HEK293 (cell line): ENCODE measurements around the gene PGAM4.

Experiments used
- CTCF ChIA-PET: fragments of 350-600 bp; formaldehyde crosslinking; extraction: SDS; loops from one replicate; lab custom pipeline; 2021; ENCODE audit warnings: antibody characterized with exemption; lab: Yijun Ruan, JAX
- POLR2A ChIA-PET: fragments of 300-600 bp; formaldehyde crosslinking; extraction: SDS; loops from one replicate; lab custom pipeline; 2020; ENCODE audit warnings: antibody characterized with exemption, inconsistent platforms; lab: Yijun Ruan, JAX
- H3K27ac ChIP-seq: fragments of 200-500 bp; sonication (Bioruptor generic); 2 replicates; pipeline ENCODE4 v1.5.1; 2014; ENCODE audit warnings: low read depth, low read length, control low read depth, inconsistent platforms; ENCODE audit errors: extremely low read depth
- H3K36me3 ChIP-seq, 2 experiments: fragments of 200-500 bp in 1 of 2; sonication (Bioruptor generic) in 1 of 2; 1 replicate in 1 of 2; 2 replicates in 1 of 2; pipeline ENCODE4 v1.5.1; 2014 to 2017; ENCODE audit warnings: inconsistent platforms in 2 of 2, low read length in 2 of 2; ENCODE audit not compliant: control insufficient read depth in 2 of 2, insufficient read depth in 1 of 2
- H3K4me1 ChIP-seq: fragments of 200-500 bp; sonication (Bioruptor generic); 2 replicates; pipeline ENCODE4 v1.5.1; 2014; ENCODE audit warnings: mild to moderate bottlenecking, low read length, inconsistent platforms; ENCODE audit not compliant: control insufficient read depth, insufficient read depth
- H3K4me3 ChIP-seq: 2 replicates; pipeline ENCODE4 v1.5.1; 2011; ENCODE audit warnings: low read depth, mild to moderate bottlenecking, control low read depth, low read length, moderate library complexity
- H3K9me3 ChIP-seq: fragments of 200-500 bp; sonication (Bioruptor generic); 2 replicates; pipeline ENCODE4 v1.5.1; 2014; ENCODE audit warnings: low read depth, low read length, inconsistent platforms; ENCODE audit not compliant: control insufficient read depth, insufficient read depth
- ELK4 ChIP-seq: IDR thresholded peaks from 2 replicates; pipeline ENCODE4 v1.6.1; 2011; ENCODE audit warnings: mild to moderate bottlenecking, low read depth, low read length, borderline replicate concordance
- GLI4 ChIP-seq: fragments of 450-650 bp; formaldehyde crosslinking; IDR thresholded peaks from 2 replicates; pipeline ENCODE4 v1.5.1; 2016; ENCODE audit warnings: missing biosample characterization, missing genetic modification characterization
- IKZF3 ChIP-seq: fragments of 450-650 bp; IDR thresholded peaks from 2 replicates; pipeline ENCODE4 v1.5.0; 2018; ENCODE audit warnings: missing biosample characterization, mild to moderate bottlenecking, missing genetic modification characterization, moderate library complexity
- INSM2 ChIP-seq: fragments of 450-650 bp; formaldehyde crosslinking; IDR thresholded peaks from 2 replicates; pipeline ENCODE4 v1.5.1; 2016; ENCODE audit warnings: missing biosample characterization, missing genetic modification characterization
- KLF16 ChIP-seq: fragments of 450-650 bp; formaldehyde crosslinking; IDR thresholded peaks from 2 replicates; pipeline ENCODE4 v1.5.1; 2017; ENCODE audit warnings: missing biosample characterization, missing genetic modification characterization
- MEIS1 ChIP-seq: sonication (generic); formaldehyde crosslinking; IDR thresholded peaks from 2 replicates; pipeline ENCODE4 v1.8.1; 2022; ENCODE audit warnings: missing genetic modification reagents, mild to moderate bottlenecking, borderline replicate concordance
- TCF7L2 ChIP-seq: IDR thresholded peaks from 2 replicates; pipeline ENCODE4 v1.6.1; 2011; ENCODE audit warnings: low read depth, mild to moderate bottlenecking, inconsistent platforms, low read length, moderate library complexity, borderline replicate concordance
- YY2 ChIP-seq: fragments of 450-650 bp; formaldehyde crosslinking; IDR thresholded peaks from 2 replicates; pipeline ENCODE4 v1.5.1; 2016; ENCODE audit warnings: missing biosample characterization, missing genetic modification characterization
- ZBTB1 ChIP-seq: fragments of 450-650 bp; formaldehyde crosslinking; IDR thresholded peaks from 2 replicates; pipeline ENCODE4 v1.5.1; 2016; ENCODE audit warnings: missing biosample characterization, missing genetic modification characterization
- ZFP69B ChIP-seq: fragments of 450-650 bp; formaldehyde crosslinking; IDR thresholded peaks from 2 replicates; pipeline ENCODE4 v1.5.1; 2016; ENCODE audit warnings: missing biosample characterization, missing genetic modification characterization
- ZNF112 ChIP-seq: fragments of 450-650 bp; formaldehyde crosslinking; IDR thresholded peaks from 2 replicates; pipeline ENCODE4 v1.5.0; 2017; ENCODE audit warnings: missing biosample characterization, missing genetic modification characterization
- ZNF16 ChIP-seq: fragments of 450-650 bp; formaldehyde crosslinking; IDR thresholded peaks from 2 replicates; pipeline ENCODE4 v1.5.1; 2016; ENCODE audit warnings: low read depth, missing biosample characterization, missing genetic modification characterization
- ZNF202 ChIP-seq: fragments of 450-650 bp; formaldehyde crosslinking; IDR thresholded peaks from 2 replicates; pipeline ENCODE4 v1.5.1; 2016; ENCODE audit warnings: missing biosample characterization, missing genetic modification characterization, borderline replicate concordance
- ZNF23 ChIP-seq: fragments of 450-650 bp; formaldehyde crosslinking; IDR thresholded peaks from 2 replicates; pipeline ENCODE4 v1.5.1; 2016; ENCODE audit warnings: missing biosample characterization, missing genetic modification characterization, borderline replicate concordance
- ZNF24 ChIP-seq: fragments of 450-650 bp; formaldehyde crosslinking; IDR thresholded peaks from 2 replicates; pipeline ENCODE4 v1.5.1; 2016; ENCODE audit warnings: missing biosample characterization, missing genetic modification characterization
- ZNF324 ChIP-seq: fragments of 450-650 bp; formaldehyde crosslinking; IDR thresholded peaks from 2 replicates; pipeline ENCODE4 v1.5.1; 2016; ENCODE audit warnings: missing biosample characterization, missing genetic modification characterization
- ZNF335 ChIP-seq: fragments of 450-650 bp; formaldehyde crosslinking; conservative IDR thresholded peaks from 2 replicates; pipeline ENCODE4 v1.5.1; 2016; ENCODE audit warnings: missing biosample characterization, missing genetic modification characterization
- ZNF391 ChIP-seq: fragments of 450-650 bp; formaldehyde crosslinking; IDR thresholded peaks from 2 replicates; pipeline ENCODE4 v1.5.1; 2016; ENCODE audit warnings: low read depth, missing biosample characterization, missing genetic modification characterization, borderline replicate concordance
- ZNF398 ChIP-seq: fragments of 450-650 bp; formaldehyde crosslinking; IDR thresholded peaks from 2 replicates; pipeline ENCODE4 v1.5.1; 2017; ENCODE audit warnings: missing biosample characterization, missing genetic modification characterization
- ZNF571 ChIP-seq: fragments of 450-650 bp; formaldehyde crosslinking; IDR thresholded peaks from 2 replicates; pipeline ENCODE4 v1.5.0; 2017; ENCODE audit warnings: missing biosample characterization, missing genetic modification characterization
- ZNF580 ChIP-seq: fragments of 450-650 bp; formaldehyde crosslinking; IDR thresholded peaks from 2 replicates; pipeline ENCODE4 v1.5.1; 2016; ENCODE audit warnings: missing biosample characterization, missing genetic modification characterization
- ZNF621 ChIP-seq: fragments of 450-650 bp; formaldehyde crosslinking; IDR thresholded peaks from 2 replicates; pipeline ENCODE4 v1.5.1; 2017; ENCODE audit warnings: missing biosample characterization, missing genetic modification characterization
- ZNF658 ChIP-seq: fragments of 450-650 bp; formaldehyde crosslinking; IDR thresholded peaks from 2 replicates; pipeline ENCODE4; 2016; ENCODE audit warnings: missing biosample characterization, missing genetic modification characterization
- ZNF704 ChIP-seq: fragments of 450-650 bp; formaldehyde crosslinking; IDR thresholded peaks from 2 replicates; pipeline ENCODE4 v1.5.1; 2016; ENCODE audit warnings: missing biosample characterization, missing genetic modification characterization
- ZNF707 ChIP-seq: fragments of 450-650 bp; formaldehyde crosslinking; IDR thresholded peaks from 2 replicates; pipeline ENCODE4 v1.5.1; 2016; ENCODE audit warnings: missing biosample characterization, missing genetic modification characterization
- ZNF76 ChIP-seq: fragments of 450-650 bp; formaldehyde crosslinking; IDR thresholded peaks from 2 replicates; pipeline ENCODE4; 2016; ENCODE audit warnings: low read depth, missing biosample characterization, missing genetic modification characterization, borderline replicate concordance
- ZNF785 ChIP-seq: fragments of 450-650 bp; formaldehyde crosslinking; IDR thresholded peaks from 2 replicates; pipeline ENCODE4 v1.5.1; 2016; ENCODE audit warnings: missing biosample characterization, missing genetic modification characterization
- ZSCAN23 ChIP-seq: fragments of 450-650 bp; formaldehyde crosslinking; IDR thresholded peaks from 2 replicates; pipeline ENCODE4 v1.5.1; 2016; ENCODE audit warnings: missing biosample characterization, missing genetic modification characterization

Gene PGAM4

GRCh38 chrX:77938083-77938680 is 31.3 kb downstream of the PGAM4 start:
- no peak overlapping the region for H3K4me3 ChIP-seq
- TF ChIP-seq TCF7L2, result no peak
- no peak for TF ChIP-seq ZBTB1 (tag by site-specific recombination)
- TF ChIP-seq ZNF16 (tag by site-specific recombination), result no peak
- no peak for TF ChIP-seq ZNF391 (tag by site-specific recombination)
- TF ChIP-seq ZNF658, result no peak
- no peak for TF ChIP-seq ZNF571 (tag by site-specific recombination)
- TF ChIP-seq IKZF3, result no peak
- TF ChIP-seq ZNF23 (tag by site-specific recombination), result no peak
- TF ChIP-seq ZNF24 (tag by site-specific recombination), result no peak
- TF ChIP-seq KLF16 (tag by site-specific recombination), result no peak
- no peaks in the 10 kb centered on the region for H3K4me1 ChIP-seq
- CTCF ChIA-PET, result interaction anchor here (0.6 kb wide), 1 partner anchor 202 kb away, joined by 4 read pairs; no protein-coding TSS in a partner anchor
- no peaks in the 10 kb centered on the region for H3K9me3 ChIP-seq
- POLR2A ChIA-PET, result no interaction called here
- no peak overlapping the region for H3K27ac ChIP-seq
- no peaks in the 10 kb centered on the region for H3K36me3 ChIP-seq

- no peak for TF ChIP-seq MEIS1 (CRISPR knock-in tag)
- TF ChIP-seq ZNF112 (tag by site-specific recombination), result no peak
- no peak for TF ChIP-seq ZNF707 (tag by site-specific recombination)
- TF ChIP-seq ZNF785 (tag by site-specific recombination), result no peak
- no peak for TF ChIP-seq ZNF704 (tag by site-specific recombination)
- no peak for TF ChIP-seq ZFP69B (tag by site-specific recombination)
- no peak for TF ChIP-seq ZNF324
- TF ChIP-seq ZNF580 (tag by site-specific recombination), result no peak
- no peak for TF ChIP-seq ZNF202 (tag by site-specific recombination)
- Histone ChIP-seq H3K9me3 (no peaks in the 10 kb centered on the region), H3K4me1 (no peaks in the 10 kb centered on the region), H3K36me3 (no peaks in the 10 kb centered on the region), H3K27ac (no peak overlapping the region), H3K4me3 (no peak overlapping the region)
- ChIA-PET POLR2A (no interaction called here), CTCF (no interaction called here)
Observed at GRCh38 chrX:77937291-77937690, 32.1 kb downstream of the PGAM4 start.

- Histone ChIP-seq H3K4me1 (no peaks in the 10 kb centered on the region), H3K4me3 (no peak overlapping the region), H3K27ac (no peak overlapping the region), H3K36me3 (no peaks in the 10 kb centered on the region), H3K9me3 (no peaks in the 10 kb centered on the region)
- ChIA-PET POLR2A (no interaction called here), CTCF (interaction anchor here (0.5 to 0.7 kb wide), 2 partner anchors 49 to 822 kb away, joined by 3 read pairs; no protein-coding TSS in a partner anchor)
- no peak for TF ChIP-seq ZNF335
- TF ChIP-seq ZSCAN23, result no peak
- no peak for TF ChIP-seq INSM2 (tag by site-specific recombination)
- no peak for TF ChIP-seq ZNF76
- no peak for TF ChIP-seq YY2 (tag by site-specific recombination)
- TF ChIP-seq ELK4, result no peak
- TF ChIP-seq GLI4 (tag by site-specific recombination), result no peak
- TF ChIP-seq ZNF398, result no peak
- TF ChIP-seq ZNF621 (tag by site-specific recombination), result no peak
Observed at GRCh38 chrX:77936299-77936698, 33.1 kb downstream of the PGAM4 start.
